ES-I3 (cell line): ENCODE measurements around the gene EPS8.
"Not testable (repeated sequence)": the region's sequence is repeated elsewhere in the genome, so short reads cannot be mapped to it uniquely, and the experiment has no call there.

ENCODE experiments used
- H3K36me3 ChIP-seq: 2 replicates; pipeline ENCODE4 v1.6.1; 2013; ENCODE audit warnings: mild to moderate bottlenecking, low read length, control low read depth, moderate library complexity; ENCODE audit not compliant: insufficient read depth
- H3K4me1 ChIP-seq: 2 replicates; pipeline ENCODE4 v1.6.1; 2013; ENCODE audit warnings: mild to moderate bottlenecking, control low read depth, low read length; ENCODE audit not compliant: insufficient read depth
- H3K9ac ChIP-seq: 2 replicates; pipeline ENCODE4 v1.6.1; 2013; ENCODE audit warnings: low read depth, mild to moderate bottlenecking, low read length, moderate library complexity
- H3K9me3 ChIP-seq: 2 replicates; pipeline ENCODE4 v1.6.1; 2013; ENCODE audit warnings: mild to moderate bottlenecking, low read length, moderate library complexity; ENCODE audit not compliant: control insufficient read depth, insufficient read depth

Gene EPS8

GRCh38 chr12:15756822-15757221, 32.4 kb downstream of the EPS8 start:
- H3K9me3 ChIP-seq, result no peaks in the 10 kb centered on the region
- H3K36me3 ChIP-seq, result no peaks in the 10 kb centered on the region
- peaks cover 5% of the 10 kb centered on the region; the same call in 1 of the 2 replicates for H3K4me1 ChIP-seq
- no peak overlapping the region for H3K9ac ChIP-seq

GRCh38 chr12:15754233-15754632, 35.0 kb downstream of the EPS8 start:
- Histone ChIP-seq H3K36me3 (no peaks in the 10 kb centered on the region), H3K9me3 (no peaks in the 10 kb centered on the region; the same call in 1 of the 2 replicates), H3K4me1 (peaks cover 5% of the 10 kb centered on the region; the same call in 1 of the 2 replicates), H3K9ac (no peak overlapping the region)

GRCh38 chr12:15752785-15753184, 36.4 kb downstream of the EPS8 start:
- H3K9ac ChIP-seq, result no peak overlapping the region

GRCh38 chr12:15751741-15752140, 37.4 kb downstream of the EPS8 start:
- Histone ChIP-seq H3K36me3 (no peaks in the 10 kb centered on the region), H3K4me1 (no peaks in the 10 kb centered on the region), H3K9ac (no peak overlapping the region), H3K9me3 (no peaks in the 10 kb centered on the region; the same call in 1 of the 2 replicates)

More at GRCh38 chr12:15752785-15753184, 36.4 kb downstream of the EPS8 start:
- H3K9me3 ChIP-seq, result no peaks in the 10 kb centered on the region; the same call in 1 of the 2 replicates
- H3K36me3 ChIP-seq, result no peaks in the 10 kb centered on the region
- peaks cover 2% of the 10 kb centered on the region; the same call in 1 of the 2 replicates for H3K4me1 ChIP-seq

- H3K9me3 ChIP-seq, result no peaks in the 10 kb centered on the region; the same call in 1 of the 2 replicates
- no peaks in the 10 kb centered on the region for H3K4me1 ChIP-seq
- H3K36me3 ChIP-seq, result no peaks in the 10 kb centered on the region
- no peak overlapping the region for H3K9ac ChIP-seq
These were observed 39.3 kb downstream of the EPS8 start for GRCh38 chr12:15749937-15750336.

GRCh38 chr12:15741870-15742269, 47.3 kb downstream of the EPS8 start:
- not testable (repeated sequence) for H3K9ac ChIP-seq, H3K4me1 ChIP-seq, H3K9me3 ChIP-seq, H3K36me3 ChIP-seq

- H3K9me3 ChIP-seq, result no peaks in the 10 kb centered on the region
- no peaks in the 10 kb centered on the region for H3K4me1 ChIP-seq
- no peaks in the 10 kb centered on the region for H3K36me3 ChIP-seq
- H3K9ac ChIP-seq, result no peak overlapping the region
These were observed 48.1 kb downstream of the EPS8 start for GRCh38 chr12:15741082-15741481.

- not testable (repeated sequence) for H3K4me1 ChIP-seq, H3K36me3 ChIP-seq, H3K9ac ChIP-seq, H3K9me3 ChIP-seq
These were observed 48.8 kb downstream of the EPS8 start for GRCh38 chr12:15740389-15740788.

- H3K4me1 ChIP-seq, result no peaks in the 10 kb centered on the region
- no peaks in the 10 kb centered on the region for H3K36me3 ChIP-seq
- H3K9me3 ChIP-seq, result no peaks in the 10 kb centered on the region
- H3K9ac ChIP-seq, result no peak overlapping the region
These were observed 50.7 kb downstream of the EPS8 start for GRCh38 chr12:15738438-15739015.

- Histone ChIP-seq H3K36me3 (no peaks in the 10 kb centered on the region), H3K9me3 (no peaks in the 10 kb centered on the region), H3K4me1 (no peaks in the 10 kb centered on the region), H3K9ac (no peak overlapping the region)
These were observed 53.2 kb downstream of the EPS8 start for GRCh38 chr12:15735837-15736615.

- H3K4me1 ChIP-seq, result no peaks in the 10 kb centered on the region
- no peaks in the 10 kb centered on the region for H3K36me3 ChIP-seq
- H3K9ac ChIP-seq, result no peak overlapping the region
- no peaks in the 10 kb centered on the region for H3K9me3 ChIP-seq
These were observed 56.1 kb downstream of the EPS8 start for GRCh38 chr12:15733136-15733535.

GRCh38 chr12:15732341-15733061, 56.7 kb downstream of the EPS8 start:
- no peaks in the 10 kb centered on the region for H3K9me3 ChIP-seq
- H3K4me1 ChIP-seq, result no peaks in the 10 kb centered on the region
- no peak overlapping the region for H3K9ac ChIP-seq
- H3K36me3 ChIP-seq, result no peaks in the 10 kb centered on the region

GRCh38 chr12:15731940-15732339, 57.2 kb downstream of the EPS8 start:
- Histone ChIP-seq H3K4me1 (no peaks in the 10 kb centered on the region), H3K36me3 (no peaks in the 10 kb centered on the region), H3K9ac (no peak overlapping the region), H3K9me3 (no peaks in the 10 kb centered on the region)

- H3K9ac ChIP-seq, result no peak overlapping the region
- no peaks in the 10 kb centered on the region for H3K4me1 ChIP-seq
- no peaks in the 10 kb centered on the region for H3K36me3 ChIP-seq
- no peaks in the 10 kb centered on the region for H3K9me3 ChIP-seq
These were observed 60.1 kb downstream of the EPS8 start for GRCh38 chr12:15729097-15729496.
